GM19395 (cell line): ENCODE data around the gene NKG7.

Source experiments
- ATAC-seq: cut with Tn5 transposase; IDR thresholded peaks from one replicate; pipeline ENCODE4 v1.9.1; 2021; ENCODE audit warnings: mild to moderate bottlenecking, moderate library complexity; ENCODE audit not compliant: unreplicated experiment

NKG7 gene

DNA sequence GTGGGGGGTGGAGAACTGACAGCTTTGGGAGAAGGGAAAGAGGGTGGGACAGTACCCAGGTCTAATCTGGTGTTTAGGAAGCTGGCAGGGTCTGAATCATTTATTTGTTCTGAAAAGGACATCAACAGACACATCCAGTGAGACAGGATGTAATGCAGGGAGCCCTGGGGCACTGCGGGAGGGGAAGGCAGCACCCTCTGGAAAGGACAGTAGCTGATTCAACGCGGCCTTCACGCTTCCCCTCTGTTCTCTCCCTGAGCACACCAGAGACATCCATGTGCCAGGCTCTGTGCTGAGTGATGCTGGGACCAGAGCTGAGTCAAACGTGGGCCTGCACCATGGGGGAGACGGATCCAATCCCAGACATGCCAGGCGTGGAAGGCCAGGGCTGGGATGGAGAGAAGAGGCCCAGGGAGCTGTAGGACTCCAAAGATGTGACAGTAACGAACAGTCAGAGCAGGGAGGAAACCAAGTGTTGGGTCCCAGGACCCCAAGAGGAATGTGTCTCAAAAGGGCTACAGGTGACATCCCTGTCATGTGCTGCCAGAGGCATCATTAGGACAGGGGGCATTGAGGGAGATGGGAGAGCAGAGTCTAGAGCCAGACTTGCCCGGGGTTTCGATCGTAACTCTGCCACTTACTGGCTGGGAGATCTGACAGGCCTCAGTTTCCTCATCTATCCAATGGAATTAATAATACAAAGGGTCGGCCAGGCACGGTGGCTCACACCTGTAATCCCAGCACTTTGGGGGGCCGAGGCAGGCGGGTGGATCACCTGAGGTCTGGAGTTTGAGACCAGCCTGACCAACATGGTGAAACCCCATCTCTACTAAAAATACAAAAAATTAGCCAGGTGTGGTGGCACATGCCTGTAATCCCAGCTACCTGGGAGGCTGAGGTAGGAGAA, 8.0 kb downstream of the NKG7 start:
- no peak for ATAC-seq

GRCh38 chr19:51361239-51361638, 11.2 kb downstream of the NKG7 start:
- no peak for ATAC-seq

DNA sequence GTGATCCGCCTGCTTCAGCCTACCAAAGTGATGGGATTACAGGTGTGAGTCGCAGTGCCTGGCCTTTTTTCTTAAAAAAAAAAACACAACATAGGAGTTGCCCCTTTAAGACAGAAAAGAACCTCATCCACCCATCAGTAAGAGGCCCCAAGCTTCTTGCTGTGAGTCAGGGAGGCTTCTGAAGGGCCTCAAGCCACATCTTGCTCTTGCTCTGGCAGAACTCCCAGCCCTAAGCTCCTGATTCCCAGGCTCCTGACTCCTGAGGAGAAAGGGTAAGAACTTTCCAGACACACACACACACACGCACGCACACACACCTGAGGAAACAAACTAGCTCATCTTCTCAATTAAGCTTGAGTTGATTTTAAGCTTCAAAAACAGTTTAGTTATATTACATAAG, 13.2 kb downstream of the NKG7 start:
- ATAC-seq: no peak

DNA sequence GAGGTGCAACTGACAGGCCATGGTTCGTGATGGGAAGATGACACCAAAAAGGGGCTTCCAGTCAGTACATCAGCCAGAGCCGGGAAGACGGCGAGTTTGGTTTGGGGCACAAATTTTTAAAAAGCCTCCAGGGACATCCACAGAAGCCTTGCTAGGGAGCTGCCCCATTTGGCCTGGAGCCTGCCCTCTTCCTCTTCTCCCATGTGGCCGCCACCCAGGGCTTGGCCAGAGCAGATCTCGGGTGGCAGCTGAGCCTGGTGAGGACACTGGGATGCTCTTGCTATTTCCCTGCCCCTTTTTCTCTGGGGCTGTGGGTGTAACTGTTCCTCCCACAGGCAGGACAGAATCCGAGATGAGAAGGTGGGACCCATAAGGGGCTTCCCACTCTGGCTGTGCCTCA, 14.5 kb downstream of the NKG7 start:
- no peak for ATAC-seq

- ATAC-seq: no peak
Measured at GRCh38 chr19:51356159-51356801, 16.2 kb downstream of the NKG7 start.

GRCh38 chr19:51354742-51355148, 17.7 kb downstream of the NKG7 start:
- no peak for ATAC-seq

GRCh38 chr19:51354103-51354741, 18.2 kb downstream of the NKG7 start:
- no peak for ATAC-seq

GRCh38 chr19:51352783-51353360, 19.6 kb downstream of the NKG7 start:
- no peak for ATAC-seq

DNA sequence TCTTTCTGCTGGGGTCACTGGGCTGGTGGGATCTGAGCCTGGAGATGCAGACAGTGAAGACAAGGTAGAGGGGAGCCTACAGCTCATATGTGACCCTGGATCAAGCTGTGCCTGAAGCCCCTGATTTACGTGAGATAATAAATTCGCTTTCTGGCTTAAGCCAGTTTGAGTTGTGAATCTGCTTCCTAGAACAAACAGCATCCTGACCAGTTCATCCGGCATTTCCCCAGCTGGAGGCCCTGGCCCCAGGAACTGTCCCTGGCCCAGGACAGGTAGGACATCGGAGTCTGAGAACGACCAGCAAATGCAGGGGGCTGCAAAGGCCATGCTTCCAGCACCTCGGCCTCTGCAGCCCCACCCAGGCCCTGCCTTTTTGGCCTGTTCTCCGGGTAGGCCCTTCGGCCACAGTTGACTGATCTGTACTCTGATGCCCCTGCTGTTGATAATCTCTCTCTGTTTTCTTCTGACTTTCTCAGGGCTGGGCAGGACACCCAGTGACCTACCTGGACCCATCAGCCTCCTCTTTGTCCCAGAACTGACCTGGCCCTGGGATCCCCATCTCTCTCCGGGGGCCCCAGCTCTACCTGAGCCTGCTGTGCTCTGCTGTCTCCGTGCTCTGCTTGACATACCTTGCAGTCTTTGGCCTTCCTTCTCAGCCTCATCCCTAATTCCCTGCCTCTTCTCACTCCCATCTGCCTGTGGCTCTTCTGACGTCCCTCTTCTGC, 21.0 kb downstream of the NKG7 start:
- no peak for ATAC-seq

DNA sequence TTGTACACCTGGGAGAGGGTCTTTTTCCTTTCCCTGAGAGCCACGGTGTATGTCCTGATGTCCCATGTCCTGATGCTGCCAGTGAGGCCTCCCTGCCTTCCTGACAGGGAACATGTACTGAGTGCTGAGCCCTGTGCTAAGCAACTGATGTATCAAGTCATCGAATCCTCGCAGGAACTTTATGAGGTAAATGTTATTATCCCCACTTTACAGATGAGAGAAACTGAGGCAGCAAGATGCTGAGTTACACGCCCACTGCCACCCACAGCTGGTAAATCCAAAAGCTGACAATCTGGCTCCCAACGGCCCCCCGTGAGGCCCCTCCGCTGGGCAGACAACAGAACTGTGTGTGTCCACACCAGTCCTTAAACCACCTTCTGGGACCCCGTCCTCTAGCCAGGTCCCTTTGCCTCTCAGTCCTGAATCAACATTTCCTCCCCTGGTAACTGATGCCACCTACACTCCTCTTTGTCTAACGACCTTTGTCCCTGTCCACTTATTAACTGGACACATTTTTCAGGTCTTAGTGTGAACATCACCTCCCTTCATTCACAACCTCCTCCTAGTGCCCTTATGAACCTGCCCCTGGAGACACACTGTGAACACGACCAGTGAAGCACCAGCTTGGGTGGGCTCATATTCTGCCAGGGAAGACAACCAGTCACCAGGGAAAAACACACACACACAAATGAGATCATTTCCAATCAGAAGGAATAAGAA, 25.1 kb downstream of the NKG7 start:
- no peak for ATAC-seq

GRCh38 chr19:51346742-51347141, 25.7 kb downstream of the NKG7 start:
- ATAC-seq: no peak

DNA sequence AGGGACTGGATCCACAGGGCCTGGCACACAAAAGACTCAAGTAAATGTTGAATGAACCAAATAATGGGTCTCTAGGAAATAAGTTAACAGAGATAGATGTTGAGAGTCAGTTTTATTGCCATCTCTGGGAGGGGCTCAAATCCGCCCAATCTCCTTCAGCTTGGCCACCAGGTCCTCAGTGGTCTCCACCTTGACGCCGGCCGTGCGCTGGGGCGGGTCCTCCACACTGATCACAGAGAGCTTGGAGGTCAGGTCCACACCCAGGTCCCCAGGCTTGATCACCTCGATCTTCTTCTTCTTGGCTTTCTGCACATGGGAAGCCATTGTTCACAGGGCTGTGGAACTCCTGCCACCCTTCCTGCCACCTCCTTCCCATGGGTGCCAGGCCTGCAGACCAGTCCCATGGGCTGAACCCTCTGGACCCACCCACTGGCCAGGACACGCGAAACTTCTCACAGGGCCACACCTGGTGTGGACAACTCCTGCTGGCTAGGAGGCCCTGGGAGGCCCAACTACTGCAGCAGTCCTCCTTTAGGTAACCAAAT, 27.3 kb downstream of the NKG7 start:
- no peak for ATAC-seq

- no peak for ATAC-seq
Measured at GRCh38 chr19:51342631-51343569, 29.6 kb downstream of the NKG7 start.

GRCh38 chr19:51341976-51342580, 30.4 kb downstream of the NKG7 start, which contains the start of gene VSIG10L:
Gene VSIG10L (minus strand): TSS chr19:51342139. CDS start chr19:51342124, 15 bp downstream.
- no peak for ATAC-seq

DNA sequence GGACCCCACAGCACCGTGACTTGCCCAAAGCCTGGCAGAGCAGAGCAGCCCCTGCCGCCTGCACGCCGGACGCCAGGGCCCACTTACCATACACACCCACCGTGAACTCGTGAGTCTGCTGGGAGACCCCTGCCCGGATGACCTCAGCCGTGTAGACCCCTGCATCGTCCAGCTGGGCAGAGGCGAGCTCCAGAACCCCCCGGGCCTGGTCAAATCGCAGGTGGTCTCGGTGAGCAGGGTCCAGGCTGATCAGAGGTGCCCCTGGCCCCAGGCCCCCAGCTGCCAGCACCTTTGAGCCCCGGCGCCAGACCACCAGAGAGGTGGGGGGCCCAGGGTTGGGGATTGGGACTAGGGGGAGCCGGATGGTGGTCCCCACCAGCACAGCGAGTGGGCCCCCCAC, 31.4 kb downstream of the NKG7 start:
- ATAC-seq: no peak

DNA sequence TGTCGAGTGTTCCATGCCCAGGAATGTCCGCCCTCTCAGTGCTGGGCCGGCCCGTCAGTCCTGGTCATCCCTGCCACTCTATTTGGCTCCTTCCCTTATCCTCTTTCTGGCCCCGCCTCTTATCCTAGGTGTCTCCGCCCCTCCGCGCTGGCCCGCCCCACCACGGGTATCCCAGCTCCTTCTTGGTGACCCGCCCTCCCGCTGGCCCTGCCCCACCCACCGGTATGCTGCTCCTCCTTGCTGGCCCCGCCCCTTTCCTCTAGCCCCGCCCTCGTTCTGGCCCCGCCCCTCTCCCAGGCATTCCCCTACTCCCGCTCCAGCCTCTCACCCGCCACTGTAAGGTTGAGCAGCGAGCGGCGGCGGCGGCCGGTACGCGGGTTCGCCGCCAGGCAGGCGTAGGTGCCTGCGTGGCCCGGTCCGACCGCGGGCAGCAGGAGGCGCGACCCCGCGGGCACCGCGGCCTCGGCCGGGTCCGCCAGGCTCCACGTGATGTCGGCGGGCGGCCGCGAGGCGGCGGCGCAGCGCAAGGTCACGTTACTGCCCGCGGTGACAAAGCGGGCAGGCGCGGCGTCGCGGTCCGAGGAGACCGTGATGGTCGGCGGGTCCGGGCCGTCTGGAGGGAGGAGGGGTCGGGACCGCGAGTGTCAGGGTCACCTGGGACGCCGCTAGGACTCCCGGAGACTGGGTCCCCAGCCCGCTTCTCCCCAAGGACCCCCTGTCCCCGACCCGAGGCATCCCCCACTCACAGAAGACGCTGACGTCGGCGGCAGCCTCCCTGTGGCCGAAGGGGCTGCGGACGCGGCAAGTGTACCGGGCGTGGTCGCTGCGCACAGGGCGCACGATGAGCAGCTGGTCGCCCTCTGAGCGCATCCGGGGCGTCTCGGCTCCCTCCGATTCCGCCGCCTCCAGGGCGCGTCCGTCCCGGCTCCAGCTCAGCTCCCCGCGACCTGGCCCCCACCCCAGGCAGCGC, 32.5 kb downstream of the NKG7 start:
- ATAC-seq: peak; percentile 46

GRCh38 chr19:51339313-51339686, 33.2 kb downstream of the NKG7 start:
- peak; percentile 3 for ATAC-seq
